ENCODE data around the gene ZDHHC9. TPM values are rescaled to one million over a fixed set of nuclear protein-coding genes. Genes with fewer than 3 reads are reported as not detected.

Gene ZDHHC9
- total RNA-seq, 1 donor from 2014 or later, result 19.2 TPM

DNA sequence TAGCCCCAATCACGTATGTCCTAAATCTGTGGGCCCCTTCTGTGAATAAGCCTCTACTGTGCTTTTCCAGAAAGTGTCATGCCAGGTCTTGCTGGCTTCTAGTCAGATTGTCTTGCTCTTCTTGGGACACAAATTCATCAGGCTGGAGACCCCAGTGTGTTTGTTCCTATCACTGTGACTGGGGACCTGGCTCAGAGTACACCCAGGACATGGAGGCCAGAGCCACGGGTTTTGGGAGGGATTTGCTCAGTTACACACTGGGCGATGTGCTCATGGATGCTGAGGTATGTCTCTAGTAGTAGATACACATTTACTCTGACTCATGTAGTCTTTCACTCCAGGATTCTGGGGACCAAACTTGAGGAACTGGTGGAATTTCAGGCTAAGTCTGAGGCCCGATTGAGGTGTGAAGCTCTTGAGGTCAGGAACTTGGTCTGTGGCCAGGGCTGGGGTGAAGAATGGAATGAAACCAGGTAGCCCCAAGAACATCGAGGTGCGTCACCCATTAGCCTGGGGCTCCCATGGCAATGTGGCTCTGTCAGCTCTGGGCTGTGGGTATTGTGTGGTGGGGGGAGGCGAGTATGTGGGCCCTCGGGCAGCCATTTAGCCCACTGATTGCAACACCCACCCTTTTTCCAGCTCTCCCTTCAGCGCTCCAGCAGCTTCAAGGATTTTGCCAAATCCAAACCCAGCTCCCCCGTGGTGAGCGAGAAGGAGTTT, 56.2 kb downstream of the ZDHHC9 start:
- Histone ChIP-seq H3K9me3 (no peaks in the 10 kb centered on the region), H3K4me3 (no peak overlapping the region), H3K36me3 (no peaks in the 10 kb centered on the region), H3K4me1 (no peaks in the 10 kb centered on the region), H3K27me3 (no peaks in the 10 kb centered on the region), H3K27ac (no peak overlapping the region)
- TF ChIP-seq POLR2A (IDR thresholded peaks at IDR 0.05) (no peak), POLR2AphosphoS5 (IDR thresholded peaks at IDR 0.05; ENCODE audit: insufficient read depth in 1 of 2, low read depth in 1 of 2) (no peak)
- TF ChIP-seq, protein P1, sequence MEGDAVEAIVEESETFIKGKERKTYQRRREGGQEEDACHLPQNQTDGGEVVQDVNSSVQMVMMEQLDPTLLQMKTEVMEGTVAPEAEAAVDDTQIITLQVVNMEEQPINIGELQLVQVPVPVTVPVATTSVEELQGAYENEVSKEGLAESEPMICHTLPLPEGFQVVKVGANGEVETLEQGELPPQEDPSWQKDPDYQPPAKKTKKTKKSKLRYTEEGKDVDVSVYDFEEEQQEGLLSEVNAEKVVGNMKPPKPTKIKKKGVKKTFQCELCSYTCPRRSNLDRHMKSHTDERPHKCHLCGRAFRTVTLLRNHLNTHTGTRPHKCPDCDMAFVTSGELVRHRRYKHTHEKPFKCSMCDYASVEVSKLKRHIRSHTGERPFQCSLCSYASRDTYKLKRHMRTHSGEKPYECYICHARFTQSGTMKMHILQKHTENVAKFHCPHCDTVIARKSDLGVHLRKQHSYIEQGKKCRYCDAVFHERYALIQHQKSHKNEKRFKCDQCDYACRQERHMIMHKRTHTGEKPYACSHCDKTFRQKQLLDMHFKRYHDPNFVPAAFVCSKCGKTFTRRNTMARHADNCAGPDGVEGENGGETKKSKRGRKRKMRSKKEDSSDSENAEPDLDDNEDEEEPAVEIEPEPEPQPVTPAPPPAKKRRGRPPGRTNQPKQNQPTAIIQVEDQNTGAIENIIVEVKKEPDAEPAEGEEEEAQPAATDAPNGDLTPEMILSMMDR (IDR thresholded peaks at IDR 0.05), result no peak
- DNase-seq (ENCODE audit: extremely low spot score in 2 of 2), result no peak
- intact Hi-C loops (cut with DNase I), result no loop called here

DNA sequence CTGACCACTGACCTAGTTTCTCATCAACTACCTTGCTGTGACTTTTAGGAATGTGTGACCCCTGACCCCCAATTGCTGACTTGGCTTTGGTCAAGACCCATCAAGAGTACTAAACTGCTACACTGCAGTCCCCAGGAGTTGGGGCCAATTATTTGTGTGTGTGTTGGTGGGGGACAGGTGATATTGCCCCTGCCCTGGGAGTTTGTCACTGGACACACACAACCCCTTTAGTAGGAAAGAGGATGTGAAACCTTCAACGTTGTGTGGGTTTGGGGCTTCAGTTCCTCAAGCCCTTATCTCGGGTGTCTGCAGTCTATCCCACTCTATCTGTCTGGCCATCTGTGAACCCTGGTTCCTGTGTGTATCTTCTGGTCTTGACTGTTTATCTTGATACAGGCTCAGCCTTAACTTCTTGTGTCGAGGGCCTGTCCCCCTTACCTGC, 57.5 kb downstream of the ZDHHC9 start:
- Histone ChIP-seq H3K27me3 (no peaks in the 10 kb centered on the region), H3K36me3 (no peaks in the 10 kb centered on the region), H3K9me3 (no peaks in the 10 kb centered on the region), H3K27ac (no peak overlapping the region), H3K4me1 (no peaks in the 10 kb centered on the region), H3K4me3 (no peak overlapping the region)
- intact Hi-C loops (cut with DNase I), result no loop called here
- DNase-seq (ENCODE audit: extremely low spot score in 2 of 2), result no peak
- TF ChIP-seq, protein P1 (IDR thresholded peaks at IDR 0.05), result no peak
- TF ChIP-seq POLR2AphosphoS5 (IDR thresholded peaks at IDR 0.05; ENCODE audit: insufficient read depth in 1 of 2, low read depth in 1 of 2) (no peak), POLR2A (IDR thresholded peaks at IDR 0.05) (no peak)

DNA sequence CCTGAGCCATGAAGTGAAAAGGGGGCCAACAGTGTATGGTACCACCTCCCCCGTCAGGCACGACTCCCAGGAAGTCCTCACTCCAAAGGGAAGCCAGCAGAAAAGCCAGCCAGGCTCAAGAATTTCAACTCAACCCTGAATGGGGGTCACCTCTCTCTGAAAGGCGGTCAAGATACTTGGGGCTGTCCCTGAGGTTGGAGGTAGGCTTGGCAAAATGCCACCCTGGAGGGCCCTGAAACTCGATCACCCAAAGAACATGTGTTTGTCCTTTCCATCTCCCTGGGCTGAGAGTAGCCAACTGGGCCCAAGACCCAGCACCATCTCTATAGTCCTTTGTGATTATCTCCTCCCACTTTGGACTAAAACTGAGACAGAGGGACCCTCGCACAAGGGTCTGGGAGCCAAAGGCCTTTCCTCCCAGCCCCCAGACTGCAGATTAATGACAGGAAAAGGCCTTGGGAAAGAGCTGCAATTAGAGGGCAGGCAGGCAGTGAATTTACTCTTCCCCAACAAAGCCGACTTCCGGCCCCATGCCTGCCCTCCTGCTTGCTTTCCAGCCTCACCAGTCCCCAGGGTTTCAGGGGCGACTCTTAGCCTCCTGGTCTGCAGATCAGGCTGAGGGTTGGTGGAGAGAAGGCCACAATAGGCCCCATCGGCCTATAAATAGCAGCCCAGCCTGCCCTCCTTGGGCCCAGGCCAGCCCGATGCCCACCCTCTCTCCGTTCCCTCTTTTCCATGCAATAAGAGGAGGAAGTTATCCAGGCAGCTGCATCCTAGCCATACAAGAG, 58.3 kb downstream of the ZDHHC9 start:
- no peaks in the 10 kb centered on the region for H3K9me3 ChIP-seq
- DNase-seq (ENCODE audit: extremely low spot score in 2 of 2), result no peak
- no peaks in the 10 kb centered on the region for H3K4me1 ChIP-seq
- TF ChIP-seq POLR2A (IDR thresholded peaks at IDR 0.05) (no peak), POLR2AphosphoS5 (IDR thresholded peaks at IDR 0.05; ENCODE audit: insufficient read depth in 1 of 2, low read depth in 1 of 2) (no peak)
- TF ChIP-seq, protein P1 (IDR thresholded peaks at IDR 0.05), result no peak
- no peaks in the 10 kb centered on the region for H3K27me3 ChIP-seq
- H3K4me3 ChIP-seq, result no peak overlapping the region
- H3K36me3 ChIP-seq, result no peaks in the 10 kb centered on the region
- no peak overlapping the region for H3K27ac ChIP-seq
- intact Hi-C loops (cut with DNase I), result no loop called here

DNA sequence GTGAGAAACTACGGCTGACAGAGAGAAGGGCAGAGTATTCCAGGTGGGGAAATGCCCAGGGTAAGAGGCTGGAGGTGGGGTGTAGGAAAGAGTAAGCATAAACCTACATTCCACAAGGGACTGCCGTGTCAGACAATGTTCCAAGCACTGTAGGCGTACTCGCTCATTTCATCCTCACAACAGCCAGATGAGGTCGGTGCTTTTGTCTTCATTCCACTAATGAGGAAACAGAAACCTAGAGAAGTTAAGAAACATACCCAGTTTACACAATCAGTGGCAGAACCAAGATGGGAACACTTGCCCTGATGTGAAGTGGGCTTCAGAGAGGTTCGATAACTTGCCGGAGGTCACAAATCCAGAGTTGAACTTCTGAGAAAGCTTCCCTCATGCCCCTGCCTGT, 59.3 kb downstream of the ZDHHC9 start:
- no peak overlapping the region for H3K27ac ChIP-seq
- no peaks in the 10 kb centered on the region for H3K36me3 ChIP-seq
- H3K27me3 ChIP-seq, result no peaks in the 10 kb centered on the region
- no peak for TF ChIP-seq POLR2A (IDR thresholded peaks at IDR 0.05)
- TF ChIP-seq, protein P1 (IDR thresholded peaks at IDR 0.05), result no peak
- TF ChIP-seq POLR2AphosphoS5 (IDR thresholded peaks at IDR 0.05; ENCODE audit: insufficient read depth in 1 of 2, low read depth in 1 of 2), result no peak
- intact Hi-C loops (cut with DNase I), result no loop called here
- H3K4me3 ChIP-seq, result no peak overlapping the region
- H3K9me3 ChIP-seq, result no peaks in the 10 kb centered on the region
- DNase-seq (ENCODE audit: extremely low spot score in 2 of 2), result no peak
- H3K4me1 ChIP-seq, result no peaks in the 10 kb centered on the region

DNA sequence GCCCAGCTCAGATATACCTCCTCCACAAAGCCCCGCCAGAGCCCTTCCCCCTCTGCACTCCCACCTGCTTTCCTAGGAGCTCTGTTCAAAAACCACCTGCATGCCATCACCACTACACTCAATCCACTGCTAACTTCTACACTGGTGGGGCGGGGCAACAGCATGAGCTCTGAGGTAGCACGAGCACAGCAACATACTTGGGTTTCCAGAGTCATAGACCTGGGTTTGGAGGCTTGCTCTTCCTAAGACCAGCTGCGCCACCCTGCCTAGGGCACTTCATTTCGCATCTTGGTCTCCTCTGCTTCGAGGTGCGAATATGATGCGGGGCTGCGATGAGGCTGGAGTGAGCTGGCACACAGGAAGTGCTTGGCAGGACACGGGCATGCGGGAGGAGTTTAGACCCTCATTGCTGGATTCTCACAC, 60.4 kb downstream of the ZDHHC9 start:
- Histone ChIP-seq H3K9me3 (no peaks in the 10 kb centered on the region), H3K4me3 (no peak overlapping the region)
- TF ChIP-seq POLR2A (IDR thresholded peaks at IDR 0.05) (no peak), POLR2AphosphoS5 (IDR thresholded peaks at IDR 0.05; ENCODE audit: insufficient read depth in 1 of 2, low read depth in 1 of 2) (no peak)
- TF ChIP-seq, protein P1 (IDR thresholded peaks at IDR 0.05), result no peak

More for the DNA sequence above, 60.4 kb downstream of the ZDHHC9 start:
- Histone ChIP-seq H3K27ac (no peak overlapping the region), H3K36me3 (no peaks in the 10 kb centered on the region), H3K4me1 (no peaks in the 10 kb centered on the region), H3K27me3 (no peaks in the 10 kb centered on the region)
- intact Hi-C loops (cut with DNase I), result no loop called here
- DNase-seq (ENCODE audit: extremely low spot score in 2 of 2), result no peak

Measured in vagina (tissue), 2 donors.